GM19395 (cell line): ENCODE measurements around the gene PLIN1.
"Not testable (repeated sequence)": the region's sequence is repeated elsewhere in the genome, so short reads cannot be mapped to it uniquely, and the experiment has no call there.

Experiments used
- ATAC-seq: cut with Tn5 transposase; IDR thresholded peaks from one replicate; pipeline ENCODE4 v1.9.1; 2021; ENCODE audit warnings: mild to moderate bottlenecking, moderate library complexity; ENCODE audit not compliant: unreplicated experiment

The PLIN1 gene, protein sequence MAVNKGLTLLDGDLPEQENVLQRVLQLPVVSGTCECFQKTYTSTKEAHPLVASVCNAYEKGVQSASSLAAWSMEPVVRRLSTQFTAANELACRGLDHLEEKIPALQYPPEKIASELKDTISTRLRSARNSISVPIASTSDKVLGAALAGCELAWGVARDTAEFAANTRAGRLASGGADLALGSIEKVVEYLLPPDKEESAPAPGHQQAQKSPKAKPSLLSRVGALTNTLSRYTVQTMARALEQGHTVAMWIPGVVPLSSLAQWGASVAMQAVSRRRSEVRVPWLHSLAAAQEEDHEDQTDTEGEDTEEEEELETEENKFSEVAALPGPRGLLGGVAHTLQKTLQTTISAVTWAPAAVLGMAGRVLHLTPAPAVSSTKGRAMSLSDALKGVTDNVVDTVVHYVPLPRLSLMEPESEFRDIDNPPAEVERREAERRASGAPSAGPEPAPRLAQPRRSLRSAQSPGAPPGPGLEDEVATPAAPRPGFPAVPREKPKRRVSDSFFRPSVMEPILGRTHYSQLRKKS

GRCh38 chr15:89679212-89679611 is at the start of gene PLIN1:
PLIN1 (minus strand) TSS chr15:89679367; CDS start chr15:89677489, 1,878 bp downstream.
- no peak for ATAC-seq

DNA sequence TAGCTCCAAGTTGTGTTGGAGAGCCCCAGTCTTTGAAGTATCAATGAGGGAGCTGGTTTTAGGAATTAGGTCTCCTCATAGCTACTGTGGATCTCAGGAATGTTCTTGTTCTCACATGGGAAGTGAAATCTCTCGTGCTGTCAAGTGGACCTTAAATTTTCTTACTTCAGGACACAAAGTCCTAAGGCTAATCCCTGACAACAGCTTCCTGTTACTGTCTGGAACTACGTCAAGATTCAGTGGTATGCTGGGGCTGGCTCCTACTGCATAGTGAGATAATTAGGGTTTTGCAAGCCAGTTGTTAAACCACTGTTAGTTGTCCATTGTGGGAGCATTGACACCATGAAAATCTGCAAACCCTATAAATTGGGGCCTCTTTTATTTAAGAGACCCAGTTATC is 49.1 kb upstream of the PLIN1 start:
- no peak for ATAC-seq

DNA sequence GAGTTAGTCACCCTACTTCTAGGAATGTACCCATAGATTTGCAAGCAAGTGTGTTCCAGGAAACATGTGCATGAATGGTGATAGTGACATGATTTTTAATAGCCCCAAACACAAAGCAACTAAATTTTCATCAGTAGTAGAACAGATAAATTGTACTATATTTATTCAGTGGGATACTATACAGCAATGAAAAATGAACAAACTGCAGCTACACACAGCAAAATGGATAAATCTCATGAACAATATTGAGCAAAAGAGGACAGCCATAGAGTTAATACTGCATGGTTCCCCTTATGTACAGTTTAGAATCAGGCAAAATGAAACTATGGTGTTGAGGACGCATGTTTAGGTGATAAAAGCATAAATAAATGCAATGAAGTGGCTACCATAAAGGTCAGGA is 45.9 kb upstream of the PLIN1 start:
- no peak for ATAC-seq

- no peak for ATAC-seq
These were observed 45.5 kb upstream of the PLIN1 start for GRCh38 chr15:89724621-89725020.

GRCh38 chr15:89723031-89723430 is 43.9 kb upstream of the PLIN1 start:
- ATAC-seq: no peak

- no peak for ATAC-seq
These were observed 35.6 kb upstream of the PLIN1 start for GRCh38 chr15:89714775-89715174.

GRCh38 chr15:89707577-89707976 is 28.4 kb upstream of the PLIN1 start:
- no peak for ATAC-seq

GRCh38 chr15:89704411-89704810 is 25.2 kb upstream of the PLIN1 start:
- ATAC-seq: no peak

- no peak for ATAC-seq
These were observed 16.0 kb upstream of the PLIN1 start for GRCh38 chr15:89695198-89695597.

DNA sequence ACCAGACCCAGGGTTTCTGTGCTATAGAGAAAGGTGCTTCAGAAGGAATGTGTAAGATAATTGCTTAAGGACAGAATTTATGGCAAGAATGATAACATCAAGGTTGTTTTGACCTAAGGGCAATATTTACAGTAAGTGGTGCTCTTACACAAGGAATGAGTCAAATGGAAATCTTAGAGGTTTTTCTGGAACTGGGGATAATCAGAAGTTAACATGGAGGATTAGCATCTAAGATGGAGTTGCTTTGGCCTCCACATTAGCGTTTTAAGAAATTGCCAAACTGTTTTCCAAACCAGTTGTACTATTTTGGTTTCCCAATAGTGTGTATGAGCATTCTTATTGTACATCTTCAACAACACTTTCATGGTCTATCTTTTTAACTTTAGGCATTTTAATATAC is 14.5 kb upstream of the PLIN1 start:
- ATAC-seq: no peak

DNA sequence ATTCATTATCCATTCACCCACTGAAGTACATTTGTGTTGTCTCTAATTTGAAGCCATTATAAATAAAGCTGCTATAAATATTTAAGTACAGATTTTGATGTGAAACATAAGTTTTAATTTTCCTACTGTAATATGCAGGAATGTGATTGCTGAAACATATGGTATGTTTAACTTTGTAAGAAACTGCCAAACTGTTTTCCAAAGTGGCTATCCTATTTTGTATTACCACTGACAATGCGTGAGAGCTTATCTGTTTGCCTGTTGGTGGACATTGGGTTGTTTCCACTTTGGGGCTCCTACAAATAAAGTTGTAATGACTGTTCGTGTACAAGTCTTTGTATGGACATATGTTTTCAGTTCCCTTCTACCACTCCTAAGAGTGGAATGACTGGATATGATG is 13.9 kb upstream of the PLIN1 start:
- ATAC-seq: no peak

GRCh38 chr15:89690276-89691218 is 11.4 kb upstream of the PLIN1 start, which contains the start of the genes PEX11A and WDR93:
PEX11A (minus strand) TSS chr15:89690754; CDS start chr15:89690632, 122 bp downstream.
WDR93 (plus strand) TSS chr15:89690811; CDS start chr15:89701747, 10,936 bp downstream.
- ATAC-seq: peak; percentile 92

DNA sequence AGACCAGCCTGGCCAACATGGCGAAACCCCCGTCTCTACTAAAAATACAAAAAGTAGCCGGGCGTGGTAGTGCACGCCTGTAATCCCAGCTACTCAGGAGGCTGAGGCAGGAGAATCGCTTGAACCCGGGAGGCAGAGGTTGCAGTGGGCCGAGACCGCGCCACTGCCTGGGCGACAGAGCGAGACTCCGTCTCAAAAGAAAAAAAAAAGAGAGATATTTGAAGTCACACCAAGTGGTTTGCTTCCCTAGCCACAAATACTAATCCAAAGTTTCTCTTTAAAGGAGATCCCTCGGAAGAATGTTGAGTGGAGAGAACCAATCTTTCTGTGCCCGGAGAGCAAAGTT is 10.7 kb upstream of the PLIN1 start:
- ATAC-seq: not testable (repeated sequence)

GRCh38 chr15:89686522-89686921 is 7.4 kb upstream of the PLIN1 start:
- ATAC-seq: no peak

DNA sequence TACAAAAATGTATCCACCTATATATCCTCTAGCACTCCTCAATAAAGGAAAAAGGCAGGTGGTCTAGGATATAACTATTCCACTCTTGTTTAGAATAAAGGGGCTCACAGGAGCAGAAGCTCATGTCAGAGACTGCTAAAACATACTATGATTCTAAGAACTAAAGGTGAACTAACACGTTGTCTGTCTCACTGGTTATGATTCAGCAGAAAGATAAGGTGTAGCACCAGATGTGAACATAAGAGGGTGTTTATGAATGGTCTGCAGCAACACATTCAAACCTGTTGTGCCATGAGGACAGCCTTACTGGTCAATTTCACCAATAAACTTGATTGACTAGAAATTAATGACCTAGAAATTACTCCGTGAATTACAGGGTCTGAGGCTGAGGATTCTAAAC is 6.8 kb upstream of the PLIN1 start:
- no peak for ATAC-seq

- no peak for ATAC-seq
These were observed 2.0 kb upstream of the PLIN1 start for GRCh38 chr15:89681146-89681545.

DNA sequence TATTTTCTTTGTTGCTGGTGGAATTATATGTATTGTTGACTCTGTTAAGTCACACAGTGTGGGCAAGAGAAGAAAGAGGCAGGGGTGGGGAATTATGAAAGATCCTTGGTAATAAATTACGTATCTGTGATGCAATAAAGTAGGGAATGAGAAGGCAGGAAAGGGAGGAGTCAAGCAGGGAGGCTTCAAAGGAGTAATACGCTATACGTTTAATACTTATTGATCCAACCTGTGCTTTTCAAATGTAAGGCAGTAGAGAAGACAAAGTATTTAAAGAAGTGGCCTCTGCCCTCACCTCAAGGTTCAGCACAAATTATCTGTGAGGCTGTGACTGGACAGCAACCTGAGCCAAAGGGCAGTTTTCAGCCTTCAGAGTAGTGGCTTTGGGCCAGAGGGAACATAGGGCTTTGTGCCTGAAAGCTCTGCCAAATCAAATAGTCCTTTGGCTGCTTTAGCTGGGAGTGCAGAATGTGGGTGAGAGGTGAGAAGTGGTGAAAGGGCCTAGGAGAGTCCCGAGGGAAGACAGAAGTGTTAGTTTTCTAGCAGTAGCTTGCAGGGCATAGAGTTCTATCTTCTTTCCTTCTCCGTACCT is 1.2 kb upstream of the PLIN1 start:
- ATAC-seq: no peak

DNA sequence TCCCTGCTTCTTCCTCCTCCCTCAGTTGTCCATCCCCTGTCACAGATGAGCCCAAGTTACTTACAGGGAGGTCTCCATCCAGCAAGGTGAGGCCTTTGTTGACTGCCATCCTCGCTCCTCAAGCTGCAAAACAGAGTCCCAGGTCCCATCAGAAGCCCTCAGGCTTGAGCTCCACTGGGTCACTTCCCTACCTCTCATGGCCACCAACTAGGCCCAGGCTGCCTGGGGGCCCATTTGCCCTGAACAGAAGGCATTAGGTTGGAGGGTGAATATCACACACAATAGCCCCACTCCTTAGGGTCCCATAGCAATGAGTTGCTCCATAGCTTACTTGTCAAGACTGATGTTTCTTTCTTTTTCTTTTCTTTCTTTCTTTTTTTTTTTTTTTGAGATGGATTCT is 1.8 kb downstream of the PLIN1 start:
- ATAC-seq: no peak

DNA sequence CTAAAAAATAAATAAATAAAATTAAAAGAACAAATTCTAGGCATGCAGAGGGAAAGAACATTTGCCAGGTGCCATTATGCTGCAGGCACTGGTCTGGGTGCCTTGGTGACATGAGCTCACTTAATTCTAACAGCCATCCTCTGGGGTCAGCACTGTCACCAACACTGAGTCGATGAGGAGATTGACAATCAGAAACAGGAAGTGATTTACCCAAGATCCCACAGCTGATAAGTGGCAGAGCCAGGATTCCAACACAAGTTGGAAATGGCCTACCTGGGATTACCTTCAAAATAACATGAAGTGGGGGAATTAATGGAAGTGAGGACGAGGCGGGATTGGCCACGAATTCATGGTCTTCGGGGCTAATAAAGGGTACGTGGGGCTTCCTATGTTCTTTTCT is 3.6 kb downstream of the PLIN1 start:
- ATAC-seq: no peak

DNA sequence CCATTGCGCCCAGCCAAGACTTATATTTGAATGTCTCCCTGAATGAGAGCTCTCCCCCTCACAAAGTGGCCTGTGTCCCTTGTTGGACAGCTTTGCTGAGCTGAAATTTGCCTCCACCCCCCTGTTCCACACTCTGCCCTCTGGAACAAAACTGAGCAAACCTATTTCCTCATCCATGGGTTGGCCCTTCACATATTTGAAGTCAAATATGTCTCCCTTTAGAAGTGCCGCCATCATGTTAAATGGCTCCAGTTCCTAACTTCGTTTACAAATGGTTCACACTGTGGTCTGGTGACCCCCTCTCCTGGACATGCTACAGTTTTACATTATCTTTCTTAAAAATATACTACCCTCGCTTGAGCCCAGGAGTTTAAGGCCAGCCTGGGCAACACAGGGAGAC is 4.6 kb downstream of the PLIN1 start:
- no peak for ATAC-seq

GRCh38 chr15:89673165-89673512 is 6.0 kb downstream of the PLIN1 start:
- no peak for ATAC-seq
